Trophoblast cell (in vitro differentiated cells and primary cell): ENCODE measurements around the gene CDC6.

ENCODE experiments used
- DNase-seq, 2 donors: peaks; one replicate each; pipeline ENCODE4 v3.0.0-alpha.2; 2016
- H2AFZ ChIP-seq: 2 replicates; pipeline ENCODE4 v1.6.1; 2013; ENCODE audit warnings: low read length, moderate library complexity, mild to moderate bottlenecking; ENCODE audit not compliant: insufficient read depth, poor library complexity
- H2AK5ac ChIP-seq: 2 replicates; pipeline ENCODE4 v1.6.1; 2013; ENCODE audit warnings: mild to moderate bottlenecking, low read length
- H2BK120ac ChIP-seq: 2 replicates; pipeline ENCODE4 v1.6.1; 2013; ENCODE audit warnings: low read length, mild to moderate bottlenecking, moderate library complexity; ENCODE audit not compliant: insufficient read depth, poor library complexity
- H2BK12ac ChIP-seq: 2 replicates; pipeline ENCODE4 v1.6.1; 2013; ENCODE audit warnings: mild to moderate bottlenecking, low read length, moderate library complexity
- H2BK5ac ChIP-seq: 2 replicates; pipeline ENCODE4 v1.6.1; 2013; ENCODE audit warnings: low read length, low read depth, moderate library complexity, mild to moderate bottlenecking; ENCODE audit not compliant: poor library complexity
- H3K14ac ChIP-seq: 2 replicates; pipeline ENCODE4 v1.6.1; 2013; ENCODE audit warnings: mild to moderate bottlenecking, low read length
- H3K18ac ChIP-seq: 2 replicates; pipeline ENCODE4 v1.6.1; 2013; ENCODE audit warnings: mild to moderate bottlenecking, low read length
- H3K23ac ChIP-seq: 2 replicates; pipeline ENCODE4 v1.6.1; 2013; ENCODE audit warnings: low read length
- H3K27ac ChIP-seq: 2 replicates; pipeline ENCODE4 v1.5.1; 2013; ENCODE audit warnings: low read depth, mild to moderate bottlenecking, inconsistent platforms, low read length, moderate library complexity
- H3K27me3 ChIP-seq: 2 replicates; pipeline ENCODE4 v1.6.1; 2013; ENCODE audit warnings: inconsistent platforms, mild to moderate bottlenecking, low read length, moderate library complexity; ENCODE audit not compliant: insufficient read depth
- H3K36me3 ChIP-seq, 2 experiments: 1 replicate in 1 of 2; 2 replicates in 1 of 2; pipeline ENCODE4 v1.6.1; 2013; ENCODE audit warnings: low read length in 2 of 2, mild to moderate bottlenecking in 2 of 2, moderate library complexity in 1 of 2; ENCODE audit not compliant: insufficient read depth in 2 of 2, control insufficient read depth in 1 of 2
- H3K4ac ChIP-seq: 2 replicates; pipeline ENCODE4 v1.6.1; 2013; ENCODE audit warnings: low read depth, mild to moderate bottlenecking, low read length, moderate library complexity
- H3K4me1 ChIP-seq, 2 experiments: 1 replicate in 1 of 2; 2 replicates in 1 of 2; pipeline ENCODE4 v1.6.1; 2013; ENCODE audit warnings: low read length in 2 of 2, mild to moderate bottlenecking in 2 of 2, moderate library complexity in 1 of 2; ENCODE audit not compliant: insufficient read depth in 2 of 2, control insufficient read depth in 1 of 2
- H3K4me2 ChIP-seq: 2 replicates; pipeline ENCODE4 v1.6.1; 2013; ENCODE audit warnings: inconsistent platforms, mild to moderate bottlenecking, low read length, moderate library complexity
- H3K4me3 ChIP-seq: 2 replicates; pipeline ENCODE4 v1.5.1; 2013; ENCODE audit warnings: mild to moderate bottlenecking, low read depth, low read length, inconsistent platforms
- H3K79me1 ChIP-seq: one replicate; pipeline ENCODE4 v1.6.1; 2013; ENCODE audit warnings: low read length
- H3K79me2 ChIP-seq: 2 replicates; pipeline ENCODE4 v1.6.1; 2013; ENCODE audit warnings: low read length, mild to moderate bottlenecking; ENCODE audit not compliant: control insufficient read depth, insufficient read depth, poor library complexity
- H3K9ac ChIP-seq: 2 replicates; pipeline ENCODE4 v1.6.1; 2013; ENCODE audit warnings: mild to moderate bottlenecking, low read length
- H3K9me3 ChIP-seq: 2 replicates; pipeline ENCODE4 v1.6.1; 2013; ENCODE audit warnings: low read depth, mild to moderate bottlenecking, control low read depth, inconsistent platforms, low read length; ENCODE audit not compliant: insufficient read depth
- H4K12ac ChIP-seq: 2 replicates; pipeline ENCODE4 v1.6.1; 2013; ENCODE audit warnings: low read depth, mild to moderate bottlenecking, low read length, moderate library complexity
- H4K8ac ChIP-seq: 2 replicates; pipeline ENCODE4 v1.6.1; 2013; ENCODE audit warnings: low read depth, mild to moderate bottlenecking, low read length, moderate library complexity
- H4K91ac ChIP-seq: one replicate; pipeline ENCODE4 v1.6.1; 2013; ENCODE audit warnings: low read depth, mild to moderate bottlenecking, low read length, moderate library complexity
- WGBS: extraction: QIAGEN DNeasy Blood & Tissue Kit; methylation state at CpG from one replicate; pipeline ENCODE4 v1.1.7; 2013; ENCODE audit warnings: missing lambda C conversion rate; ENCODE audit not compliant: insufficient read length, insufficient coverage; ENCODE audit errors: extremely low coverage; 5-methylcytosine and 5-hydroxymethylcytosine counted together

The CDC6 gene

DNA sequence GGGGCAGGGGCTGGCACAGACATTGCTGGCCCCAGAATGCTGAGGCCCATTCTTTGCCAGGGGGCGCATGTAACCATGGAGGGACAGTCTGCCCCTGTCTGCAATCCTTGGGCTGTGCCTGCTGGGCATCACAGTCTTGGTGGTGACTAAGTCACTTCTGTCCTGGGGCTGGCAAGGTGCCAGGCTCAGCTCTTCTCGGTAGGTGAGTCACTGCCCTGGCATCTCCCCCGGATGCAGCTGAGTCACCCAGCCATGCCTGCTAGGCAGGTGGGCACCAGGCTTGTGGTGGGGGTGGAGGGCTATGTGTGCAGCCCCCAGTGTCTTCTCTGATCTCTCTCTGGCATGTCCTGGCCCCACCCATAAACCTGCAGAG, 26.9 kb downstream of the CDC6 start:
- H4K12ac ChIP-seq = no peak overlapping the region
- WGBS = no CpG with 5 or more reads among the region's 3 CpGs
- H3K23ac ChIP-seq = no peak overlapping the region
- H2BK120ac ChIP-seq = no peak overlapping the region
- peaks cover 8% of the 10 kb centered on the region for H3K79me2 ChIP-seq
- peaks cover 30 to 35% of the 10 kb centered on the region in 2 experiments for H3K4me1 ChIP-seq
- DNase-seq = peak; percentile 75 to 79
- H2AK5ac ChIP-seq = no peak overlapping the region
- H3K9ac ChIP-seq = no peak overlapping the region
- no peak overlapping the region for H2BK12ac ChIP-seq
- H3K9me3 ChIP-seq = peaks cover 1% of the 10 kb centered on the region
- no peak overlapping the region for H3K4me2 ChIP-seq
- H3K4ac ChIP-seq = no peak overlapping the region
- H4K8ac ChIP-seq = no peak overlapping the region
- H3K14ac ChIP-seq = no peak overlapping the region
- H2AFZ ChIP-seq = no peak overlapping the region
- H3K36me3 ChIP-seq = no peaks in the 10 kb centered on the region
- no peak overlapping the region for H4K91ac ChIP-seq
- H3K4me3 ChIP-seq = no peak overlapping the region
- H3K27ac ChIP-seq = no peak overlapping the region
- peaks cover 14% of the 10 kb centered on the region for H3K79me1 ChIP-seq
- no peaks in the 10 kb centered on the region for H3K27me3 ChIP-seq
- H3K18ac ChIP-seq = no peak overlapping the region
- no peak overlapping the region for H2BK5ac ChIP-seq

DNA sequence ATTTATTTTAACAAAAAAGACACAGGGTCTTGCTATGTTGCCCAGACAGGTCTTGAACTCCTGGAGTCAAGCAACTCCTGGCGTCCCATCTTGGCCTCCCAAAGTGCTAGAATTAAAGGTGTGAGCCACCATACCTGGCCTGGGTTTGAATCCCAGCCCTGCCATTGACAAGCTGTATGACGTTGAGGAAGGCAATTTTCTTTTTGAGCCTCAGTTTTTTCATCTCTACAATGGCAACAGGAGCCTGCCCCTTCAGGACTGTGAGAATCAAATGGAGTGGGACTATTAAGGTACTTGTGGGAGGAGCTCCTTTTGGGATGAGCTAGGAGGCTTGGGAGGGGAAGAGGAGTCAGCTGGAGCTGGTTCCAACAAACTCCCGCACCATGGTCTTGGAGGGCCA, 27.5 kb downstream of the CDC6 start:
- Histone ChIP-seq H3K27ac (no peak overlapping the region), H2AK5ac (peak overlapping the region; percentile 27), H3K79me1 (peaks cover 14% of the 10 kb centered on the region), H3K4me2 (no peak overlapping the region), H3K18ac (no peak overlapping the region), H2BK12ac (peak overlapping the region; percentile 48), H3K23ac (no peak overlapping the region), H2BK5ac (no peak overlapping the region), H3K79me2 (peaks cover 8% of the 10 kb centered on the region), H4K8ac (no peak overlapping the region), H3K36me3 (no peaks in the 10 kb centered on the region), H3K4ac (no peak overlapping the region), H4K91ac (no peak overlapping the region), H3K9me3 (peaks cover 1% of the 10 kb centered on the region), H3K4me1 (peaks cover 24 to 28% of the 10 kb centered on the region in 2 experiments), H3K14ac (no peak overlapping the region), H3K4me3 (no peak overlapping the region), H3K27me3 (no peaks in the 10 kb centered on the region), H4K12ac (no peak overlapping the region), H2AFZ (no peak overlapping the region), H3K9ac (no peak overlapping the region), H2BK120ac (no peak overlapping the region)
- no peak for DNase-seq
- no CpG with 5 or more reads among the region's 3 CpGs for WGBS

DNA sequence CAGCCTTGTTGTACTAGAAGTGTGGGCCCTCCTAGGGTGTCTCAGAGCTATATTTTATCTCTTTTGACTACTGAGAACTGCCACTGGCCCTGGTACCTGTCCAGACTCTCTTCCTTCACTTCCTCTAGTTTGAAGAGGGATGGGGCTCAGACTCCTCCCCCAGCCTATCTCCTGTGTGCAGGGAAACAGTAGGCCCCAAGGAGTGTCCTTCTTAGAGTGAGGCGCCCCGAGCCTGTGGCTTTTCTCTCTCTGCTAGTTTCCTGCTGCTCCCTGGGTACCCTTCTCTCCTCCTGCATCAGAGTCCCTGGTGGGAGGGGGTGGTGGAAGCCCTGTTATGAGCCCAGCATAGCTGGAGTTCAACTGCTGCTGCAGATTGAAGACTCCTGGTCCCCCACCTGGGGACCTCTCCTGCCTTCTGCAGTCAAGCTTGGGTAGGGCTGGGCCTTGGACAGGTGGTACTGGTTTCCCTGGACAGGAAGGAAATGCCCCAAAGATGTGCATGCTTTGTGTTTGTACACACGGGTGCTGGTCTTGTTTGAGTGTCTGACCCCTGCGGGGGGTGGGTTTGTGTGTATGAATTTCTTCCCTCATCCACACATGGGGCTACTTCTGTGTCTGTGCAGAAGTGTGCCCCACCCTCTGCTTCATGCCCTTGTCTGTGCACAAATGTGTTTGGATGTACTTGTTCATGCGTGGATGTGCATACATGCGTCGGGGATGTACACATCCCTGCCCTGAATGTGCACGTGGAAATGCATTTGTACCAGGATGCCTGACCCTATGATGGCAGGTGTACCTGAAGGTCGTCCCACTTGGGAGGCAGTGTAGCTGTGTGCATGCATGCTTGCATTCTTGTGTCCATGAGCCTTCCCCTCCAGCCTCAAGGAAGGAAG, 28.2 kb downstream of the CDC6 start:
- WGBS = no CpG with 5 or more reads among the region's 9 CpGs
- Histone ChIP-seq H3K36me3 (no peaks in the 10 kb centered on the region), H3K79me2 (peaks cover 8% of the 10 kb centered on the region), H2BK12ac (peak overlapping the region; percentile 31), H4K91ac (peak overlapping the region; percentile 7), H3K27ac (peak overlapping the region; percentile 77), H3K9me3 (peaks cover 1% of the 10 kb centered on the region), H3K4me2 (peak overlapping the region; percentile 43), H3K79me1 (peaks cover 14% of the 10 kb centered on the region), H4K12ac (no peak overlapping the region), H2AFZ (peak overlapping the region; percentile 41), H3K14ac (peak overlapping the region; percentile 45), H3K18ac (peak overlapping the region; percentile 1), H3K23ac (no peak overlapping the region), H3K4ac (no peak overlapping the region), H2AK5ac (peak overlapping the region; percentile 27), H3K4me3 (no peak overlapping the region), H3K4me1 (peaks cover 23 to 28% of the 10 kb centered on the region in 2 experiments), H2BK5ac (peak overlapping the region; percentile 18), H2BK120ac (no peak overlapping the region), H4K8ac (peak overlapping the region; percentile 11), H3K9ac (no peak overlapping the region), H3K27me3 (no peaks in the 10 kb centered on the region)
- no peak for DNase-seq

DNA sequence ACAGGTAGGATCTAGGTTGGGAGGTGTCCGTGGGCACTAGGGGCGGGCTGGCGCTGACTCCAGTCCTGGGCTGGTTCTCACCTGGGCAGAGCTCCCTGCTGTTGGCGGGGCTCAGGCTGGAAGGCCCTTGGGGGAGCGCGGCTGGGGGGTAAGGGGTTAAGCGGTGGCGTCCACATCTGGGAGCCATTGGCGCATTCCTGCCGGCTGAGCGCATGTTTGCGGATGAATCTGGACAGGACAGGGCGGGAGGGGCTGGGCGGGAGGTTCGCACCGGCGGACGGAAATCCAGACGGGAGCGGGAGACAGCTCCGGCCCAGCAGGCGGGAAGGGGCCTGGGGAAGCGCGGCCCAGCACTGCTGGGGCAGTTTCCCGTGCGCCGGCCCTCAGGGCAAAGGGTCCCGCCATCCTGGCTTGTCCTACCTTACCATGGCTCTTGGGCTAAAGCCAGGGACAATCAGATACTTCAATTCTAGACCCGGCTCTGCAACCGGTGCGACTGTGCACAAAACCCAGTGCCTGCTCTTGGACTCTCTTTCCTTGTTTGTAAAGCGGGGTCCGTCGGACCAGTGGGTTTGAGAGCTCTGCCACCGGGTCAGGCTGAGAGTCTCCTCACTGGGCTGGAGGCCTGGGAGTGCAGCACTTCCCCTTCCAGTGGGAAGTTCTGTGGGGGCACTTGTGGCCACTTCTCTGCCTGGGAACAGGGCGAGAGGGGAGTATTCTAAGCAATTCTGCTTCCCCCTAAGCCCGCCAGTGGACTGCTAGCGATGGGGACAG, 29.1 kb downstream of the CDC6 start:
- Histone ChIP-seq H4K91ac (peak overlapping the region; percentile 87), H2BK5ac (peak overlapping the region; percentile 87), H3K27me3 (no peaks in the 10 kb centered on the region), H3K9me3 (peaks cover 1% of the 10 kb centered on the region), H3K27ac (peak overlapping the region; percentile 84), H2AFZ (peak overlapping the region; percentile 91), H3K79me1 (peaks cover 14% of the 10 kb centered on the region), H2BK120ac (peak overlapping the region; percentile 88), H3K4ac (peak overlapping the region; percentile 49), H3K18ac (peak overlapping the region; percentile 89), H3K4me1 (peaks cover 23 to 28% of the 10 kb centered on the region in 2 experiments), H3K23ac (no peak overlapping the region), H2AK5ac (peak overlapping the region; percentile 64), H3K4me2 (peak overlapping the region; percentile 80), H4K12ac (peak overlapping the region; percentile 78), H3K14ac (peak overlapping the region; percentile 92), H2BK12ac (peak overlapping the region; percentile 83), H3K79me2 (peaks cover 8% of the 10 kb centered on the region), H3K4me3 (no peak overlapping the region), H3K9ac (peak overlapping the region; percentile 54), H3K36me3 (no peaks in the 10 kb centered on the region), H4K8ac (peak overlapping the region; percentile 55)
- WGBS = no CpG with 5 or more reads among the region's 38 CpGs
- DNase-seq = peak; percentile 56 to 68
